ENCODE results near the gene PTK6.

PTK6 gene

DNA sequence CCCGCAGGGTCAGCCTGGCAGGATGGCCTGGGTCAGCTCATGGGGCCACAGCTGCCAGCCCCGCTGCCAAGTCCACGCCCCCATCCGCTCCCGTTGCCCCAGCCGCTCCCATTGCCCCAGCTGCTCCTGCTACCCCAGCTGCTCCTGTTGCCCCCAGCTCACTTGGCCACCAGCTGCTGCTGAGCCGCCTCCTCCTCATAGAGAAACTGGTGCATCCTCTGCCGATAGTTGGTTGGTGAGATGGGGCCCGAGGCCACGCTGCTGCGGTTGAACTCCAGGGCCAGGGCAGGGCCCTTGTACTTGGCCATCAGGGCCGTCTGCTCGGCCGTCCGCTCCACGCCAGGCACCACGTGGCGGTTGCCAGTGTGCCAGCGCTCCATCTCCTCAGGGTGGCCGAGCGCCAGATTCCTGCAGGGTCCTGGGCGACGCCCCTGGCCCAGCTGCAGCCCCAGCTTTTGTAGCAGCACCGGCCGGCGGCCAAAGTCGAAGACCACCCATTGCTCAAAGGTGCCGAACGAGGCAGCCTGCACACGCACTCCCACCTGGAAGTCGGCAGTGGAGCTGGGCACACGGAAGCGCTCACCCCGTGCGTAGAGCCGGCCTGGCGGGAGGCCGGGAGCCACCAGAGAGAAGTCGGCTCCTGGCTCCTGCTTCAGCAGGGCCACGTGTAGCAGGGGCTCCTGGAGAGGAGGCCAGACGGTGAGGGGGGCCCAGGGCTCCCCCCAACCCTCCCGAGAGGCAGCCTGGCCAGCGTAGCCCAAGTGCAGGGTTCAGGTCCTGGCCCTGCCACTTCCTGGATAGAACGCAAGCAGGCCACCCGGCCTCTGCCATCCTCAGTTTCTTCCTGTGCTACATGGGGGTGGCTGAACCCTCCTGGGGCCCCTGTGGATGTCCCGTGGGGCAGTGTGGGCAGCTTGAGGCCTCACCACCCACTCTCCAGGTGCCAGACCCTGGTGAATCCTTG lies 32.1 kb upstream of the PTK6 start:
- no peak for DNase-seq

DNA sequence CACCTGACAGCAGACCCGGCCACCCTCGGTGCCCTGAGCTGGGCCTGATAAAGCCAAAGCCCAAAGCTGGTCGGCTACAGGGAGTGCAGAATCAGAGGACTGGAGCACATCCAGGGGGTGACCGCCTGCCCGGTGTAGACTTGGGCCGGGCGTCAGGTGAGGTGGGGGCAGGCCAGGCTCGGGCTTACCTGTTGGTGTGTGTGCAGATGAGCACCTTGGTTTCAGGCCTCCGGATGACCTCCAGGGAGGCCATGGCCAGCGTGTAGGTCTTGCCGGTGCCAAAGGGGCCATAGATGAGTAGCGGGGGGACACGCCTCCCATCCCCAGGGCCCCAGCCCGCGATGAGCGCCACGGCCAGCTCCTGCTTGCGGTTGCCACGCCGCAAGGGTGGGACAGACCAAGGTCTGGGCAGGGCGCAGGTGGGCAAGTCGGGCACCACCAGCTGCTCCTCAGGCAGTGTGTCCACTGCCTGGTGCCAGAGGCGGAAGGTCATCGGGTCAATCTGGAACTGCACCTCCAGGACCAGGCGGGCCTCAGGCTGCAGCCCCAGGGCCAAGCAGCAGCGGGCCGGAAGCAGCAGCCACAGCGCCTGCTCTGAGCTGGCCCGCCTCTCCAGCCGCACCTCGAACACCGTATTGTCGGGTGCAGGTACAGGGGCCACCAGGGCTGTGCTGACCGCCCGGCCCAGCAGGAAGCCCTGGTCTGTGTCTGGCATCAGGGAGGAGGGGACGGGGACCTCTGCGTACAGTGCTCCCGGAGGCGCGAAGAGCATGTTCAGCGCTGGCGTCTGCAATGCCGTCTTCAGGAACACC lies 31.2 kb upstream of the PTK6 start:
- DNase-seq, result peak; percentile 23

DNA sequence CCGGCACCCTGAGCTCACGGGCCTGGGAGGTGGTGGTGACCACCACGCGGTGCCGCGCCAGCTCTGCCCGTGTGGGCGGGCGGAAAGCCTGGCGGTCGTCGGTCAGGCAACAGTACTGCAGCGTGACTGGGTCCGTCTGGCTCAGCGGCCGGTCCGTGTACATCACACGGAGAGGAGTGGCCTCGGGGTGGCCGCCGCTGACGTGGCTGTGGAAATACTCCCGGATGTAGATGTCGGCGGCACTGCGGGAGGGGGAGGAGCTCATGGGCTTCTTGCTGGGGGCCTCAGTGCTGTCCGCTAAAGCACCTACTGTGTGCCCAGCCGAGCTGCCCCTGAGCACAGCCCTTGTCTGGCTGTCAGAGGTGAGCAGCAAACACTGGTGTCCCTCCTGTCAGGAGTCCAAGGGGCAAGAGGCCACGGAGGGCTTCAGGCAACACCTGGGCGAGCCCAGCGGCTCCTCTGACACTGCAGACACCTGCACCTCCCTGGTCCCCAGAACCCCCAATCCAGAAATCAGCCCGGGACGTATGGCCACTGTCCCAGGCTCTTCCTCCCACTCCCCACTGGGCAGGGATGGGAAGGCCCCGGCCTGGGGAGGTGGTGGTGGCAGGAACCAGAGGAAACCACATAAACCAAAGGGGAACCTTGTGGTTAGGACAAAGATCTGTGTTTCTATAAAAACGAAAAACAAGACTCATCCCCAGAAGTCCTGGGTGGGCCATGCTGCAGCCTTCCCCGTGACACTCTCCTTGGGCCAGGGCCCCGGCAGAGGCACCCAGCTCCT lies 30.4 kb upstream of the PTK6 start:
- peak; percentile 72 for DNase-seq

DNA sequence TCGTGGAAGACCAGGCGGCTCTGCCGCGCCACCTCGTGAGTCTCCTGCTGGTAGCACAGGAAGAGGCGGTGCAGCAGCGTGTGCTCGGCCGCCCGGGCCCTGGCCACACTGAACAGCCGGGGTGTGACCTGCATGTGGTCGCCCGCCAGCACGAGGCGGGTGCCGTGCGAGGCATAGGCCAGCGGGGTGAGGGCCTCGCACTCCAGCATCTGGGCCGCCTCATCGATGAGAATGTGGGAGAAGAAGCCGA lies 29.9 kb upstream of the PTK6 start:
- DNase-seq, result no peak

DNA sequence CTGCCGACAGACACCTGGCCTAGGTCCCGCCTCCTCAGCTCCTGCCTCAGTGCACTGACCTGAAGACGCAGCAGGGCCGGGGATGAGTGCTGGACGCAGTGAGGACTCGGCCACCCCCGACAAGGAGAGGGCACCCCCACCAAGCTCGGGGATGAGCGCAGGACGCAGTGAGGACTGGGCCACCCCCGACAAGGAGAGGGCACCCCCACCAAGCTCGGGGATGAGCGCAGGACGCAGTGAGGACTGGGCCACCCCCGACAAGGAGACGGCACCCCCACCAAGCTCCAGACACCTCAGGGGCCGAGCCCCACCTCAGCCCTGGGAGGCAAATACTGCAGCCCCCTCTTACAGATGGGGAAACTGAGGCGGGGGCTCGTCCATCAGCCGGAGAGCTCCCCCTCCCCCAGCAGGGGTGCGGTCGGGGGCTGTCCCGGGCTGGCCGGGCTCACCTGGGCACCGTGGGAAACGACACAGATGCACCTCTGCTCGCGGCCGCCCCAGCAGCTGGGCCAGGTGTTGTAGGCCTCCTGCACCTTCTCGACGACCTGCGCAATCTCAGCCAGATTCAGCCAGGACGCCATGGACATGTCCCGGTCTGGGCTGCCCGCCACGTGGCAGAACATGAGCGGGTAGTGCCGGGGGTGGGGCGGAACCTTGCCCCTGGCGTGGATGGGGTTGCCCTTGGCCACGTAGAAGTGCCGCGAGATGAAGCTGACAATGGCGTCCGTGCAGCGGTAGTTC lies 29.4 kb upstream of the PTK6 start:
- DNase-seq, result no peak

DNA sequence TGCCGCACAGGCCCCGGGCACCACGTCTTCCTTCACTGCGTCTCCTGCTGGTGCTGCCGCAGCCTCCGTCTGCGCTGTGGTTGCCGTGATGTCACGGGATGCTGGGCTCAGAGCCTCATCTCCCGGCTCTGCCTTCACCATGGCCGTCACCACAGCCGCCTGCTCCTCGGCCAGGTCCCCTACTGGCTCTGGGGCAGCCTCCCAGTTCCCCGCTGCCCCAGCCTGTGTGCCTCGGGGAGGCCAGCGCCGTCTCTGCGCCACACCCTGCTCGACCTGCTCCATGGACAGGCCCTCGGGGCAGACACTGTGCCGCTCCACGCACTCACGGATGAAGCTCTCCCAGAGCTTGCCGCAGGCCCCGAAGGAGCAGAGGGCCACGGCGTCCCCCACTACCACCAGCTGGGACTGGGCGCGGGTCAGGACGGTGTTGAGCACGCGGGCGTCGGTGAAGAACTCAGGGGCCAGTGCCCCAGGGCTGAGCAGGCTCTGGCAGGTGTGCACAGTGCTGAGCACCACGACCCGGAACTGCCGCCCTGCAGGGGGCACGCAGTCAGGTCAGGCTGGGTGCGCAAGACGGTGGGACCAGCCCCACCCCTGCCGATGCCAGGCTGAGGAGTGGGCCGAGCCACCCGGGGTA lies 28.6 kb upstream of the PTK6 start:
- no peak for DNase-seq

DNA sequence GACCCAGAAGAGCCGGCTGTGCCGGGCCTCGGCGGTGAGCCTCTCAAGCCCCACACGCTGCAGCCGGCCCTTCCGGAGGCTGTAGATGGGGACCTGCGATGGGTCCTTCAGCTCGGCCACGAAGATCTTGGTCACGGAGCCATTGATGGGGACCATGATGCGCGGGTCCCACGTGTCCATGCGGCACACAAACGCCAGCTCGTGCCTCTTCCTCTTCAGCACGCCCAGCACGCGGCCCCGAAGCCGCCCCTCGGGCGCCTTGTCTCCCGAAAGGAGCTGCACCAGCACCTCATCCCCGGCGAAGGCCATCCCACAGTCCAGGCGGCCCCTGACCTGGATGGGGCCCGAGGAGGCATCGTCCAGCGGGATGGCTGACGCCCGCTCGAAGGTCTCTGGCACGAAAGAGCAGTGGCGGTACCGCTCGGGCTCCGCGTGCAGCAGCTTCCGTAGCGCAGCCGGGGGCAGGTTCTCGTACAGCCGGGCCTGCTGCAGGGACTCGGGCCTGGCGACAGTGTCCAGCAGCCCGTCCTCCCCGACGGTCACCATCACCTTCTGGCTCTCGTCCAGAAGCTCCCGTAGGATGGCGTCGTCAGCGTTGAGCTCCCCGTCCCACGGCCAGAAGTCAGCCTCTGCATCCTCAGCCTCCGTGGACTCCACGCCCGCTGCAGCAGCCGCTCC lies 28.0 kb upstream of the PTK6 start:
- no peak for DNase-seq

DNA sequence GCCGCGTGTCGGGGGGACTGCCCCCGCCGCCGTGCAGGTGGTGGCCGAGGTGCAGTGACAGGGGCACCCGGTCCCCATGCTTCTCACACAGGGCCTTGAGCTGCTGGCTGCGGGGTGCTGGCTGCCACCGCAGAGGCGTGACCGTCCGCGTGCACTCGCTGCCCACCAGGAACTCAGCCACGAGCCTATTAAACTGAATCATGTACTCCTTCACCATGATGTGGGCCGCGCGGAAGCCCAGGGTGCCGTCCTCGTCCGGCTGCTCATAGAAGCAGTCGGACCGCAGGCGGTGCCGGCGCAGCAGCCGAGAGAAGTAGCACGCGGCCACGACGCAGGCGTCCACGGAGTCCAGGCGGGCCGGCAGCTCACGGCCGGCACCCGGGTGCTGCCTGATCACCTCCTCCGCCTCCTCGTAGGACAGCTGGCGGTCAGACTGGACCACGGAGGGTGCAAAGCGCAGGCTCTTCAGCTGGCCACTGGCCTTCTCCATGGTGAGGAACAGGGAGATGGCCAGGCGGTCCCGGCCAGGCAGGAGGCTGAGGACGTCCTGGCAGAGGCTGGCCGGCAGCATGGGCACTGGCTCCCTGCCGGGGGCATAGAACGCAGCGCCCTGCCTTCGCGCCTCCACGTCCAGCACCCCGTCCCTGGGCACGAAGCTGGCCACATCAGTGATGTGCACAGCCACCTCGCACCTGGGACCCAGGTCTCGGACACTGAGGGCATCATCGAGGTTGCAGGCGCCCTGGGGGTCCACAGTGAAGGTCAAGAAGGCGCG lies 27.0 kb upstream of the PTK6 start:
- no peak for DNase-seq

DNA sequence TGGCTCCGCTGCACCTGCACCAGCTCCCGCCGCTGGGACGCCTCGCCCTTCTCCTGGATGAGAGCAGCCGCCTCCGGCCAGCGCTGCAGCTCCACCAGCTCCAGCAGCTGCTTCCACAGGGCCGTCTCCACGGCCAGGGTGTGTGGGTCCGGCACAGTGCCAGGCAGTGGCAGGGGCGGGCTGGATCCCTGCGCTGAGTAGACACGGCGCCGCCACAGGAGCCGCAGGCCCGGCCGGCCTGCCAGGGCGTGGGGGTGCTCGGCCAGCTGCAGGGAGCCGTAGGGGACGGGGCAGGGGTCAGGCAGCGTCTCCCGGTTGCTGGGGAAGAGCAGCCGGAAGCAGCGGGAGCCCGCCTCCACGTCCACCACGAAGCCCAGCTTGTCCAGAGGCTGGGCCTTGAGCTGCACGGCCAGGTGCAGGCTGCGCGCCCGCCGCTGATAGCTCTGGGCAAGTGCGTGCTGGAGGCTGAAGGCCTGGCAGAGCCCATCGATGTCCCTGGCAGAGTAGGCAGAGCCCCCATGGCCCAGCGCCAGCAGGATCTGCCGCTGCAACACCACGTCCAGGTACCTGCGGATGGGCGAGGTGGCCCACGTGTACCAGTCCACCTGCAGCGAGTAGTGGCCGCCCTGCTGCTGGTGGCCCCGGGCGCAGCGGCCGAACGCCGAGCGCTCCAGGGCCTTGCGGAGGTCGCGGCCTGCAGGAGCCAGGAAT lies 26.2 kb upstream of the PTK6 start:
- DNase-seq, result no peak

DNA sequence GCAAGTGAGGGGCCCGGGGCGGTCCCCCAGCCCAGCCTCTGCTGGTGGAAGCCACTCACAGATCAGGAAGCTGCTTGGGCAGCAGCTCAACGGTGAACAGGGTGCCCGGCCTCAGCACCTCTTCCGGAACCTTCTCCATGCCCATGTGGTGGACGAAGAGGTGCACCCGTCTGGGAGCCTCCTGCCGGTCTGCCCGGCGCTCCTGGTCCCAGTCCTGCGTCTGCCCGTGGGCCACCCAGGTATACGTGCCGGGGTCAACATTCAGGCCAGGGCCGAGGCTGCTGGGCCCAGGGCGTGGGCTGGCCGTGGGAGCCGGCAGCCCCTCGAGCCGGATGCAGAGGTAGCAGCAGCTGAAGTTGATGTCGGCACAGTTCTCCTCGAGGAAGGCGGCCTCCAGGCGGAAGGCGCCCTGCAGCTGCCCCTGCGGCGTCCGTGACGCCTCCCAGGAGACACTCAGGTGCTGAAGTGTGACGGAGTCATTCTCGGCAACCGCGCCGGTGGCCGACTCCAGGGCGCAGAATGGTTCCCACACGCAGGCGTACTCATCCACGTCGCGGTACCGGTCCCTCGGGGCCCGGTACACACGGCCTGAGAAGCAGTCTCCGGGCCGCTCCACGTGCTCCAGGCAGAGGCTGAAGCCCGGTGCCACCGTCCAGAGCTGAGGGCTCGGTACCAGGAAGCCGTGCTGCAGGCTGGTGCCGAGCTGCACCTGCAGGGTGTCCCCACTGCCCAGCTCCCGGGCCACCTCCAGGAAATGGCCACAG lies 25.5 kb upstream of the PTK6 start:
- DNase-seq, result no peak

DNA sequence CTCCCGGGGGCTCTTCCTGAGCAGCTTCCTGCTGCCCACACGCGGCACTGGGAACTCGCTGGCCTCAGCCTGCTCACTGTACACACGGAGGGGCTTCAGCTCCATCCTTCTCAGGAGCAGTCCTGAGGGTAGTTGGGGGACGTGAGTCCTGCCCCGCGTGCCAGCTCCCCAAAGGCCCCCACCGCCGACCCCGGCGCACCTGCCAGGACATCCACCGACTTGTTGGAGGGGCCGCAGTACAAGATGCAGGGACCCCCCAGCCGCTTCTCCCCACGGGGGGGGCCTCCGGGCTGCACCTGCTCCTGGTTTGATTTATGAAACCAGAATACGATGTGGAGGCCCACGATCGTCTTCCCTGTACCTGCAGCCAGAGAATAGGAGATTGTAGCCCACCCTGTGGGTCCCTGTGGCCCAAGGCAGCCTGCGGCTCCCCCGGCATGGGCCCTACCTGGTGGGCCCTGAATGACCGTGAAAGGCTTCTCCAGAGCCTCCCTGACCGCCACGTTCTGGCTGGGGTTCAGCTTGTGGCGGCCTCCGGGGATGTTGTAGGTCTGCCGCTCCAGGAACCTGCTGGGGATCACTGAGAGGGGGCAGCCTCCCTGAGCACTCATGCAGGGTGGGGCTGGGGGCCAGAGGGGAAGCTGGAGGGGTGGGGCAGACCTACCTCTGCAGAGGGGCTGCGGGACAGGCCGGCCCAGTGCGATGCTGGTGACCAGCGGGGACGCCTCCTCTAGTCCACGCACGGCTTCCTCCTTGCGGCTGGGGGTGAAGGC lies 24.6 kb upstream of the PTK6 start:
- DNase-seq, result no peak

DNA sequence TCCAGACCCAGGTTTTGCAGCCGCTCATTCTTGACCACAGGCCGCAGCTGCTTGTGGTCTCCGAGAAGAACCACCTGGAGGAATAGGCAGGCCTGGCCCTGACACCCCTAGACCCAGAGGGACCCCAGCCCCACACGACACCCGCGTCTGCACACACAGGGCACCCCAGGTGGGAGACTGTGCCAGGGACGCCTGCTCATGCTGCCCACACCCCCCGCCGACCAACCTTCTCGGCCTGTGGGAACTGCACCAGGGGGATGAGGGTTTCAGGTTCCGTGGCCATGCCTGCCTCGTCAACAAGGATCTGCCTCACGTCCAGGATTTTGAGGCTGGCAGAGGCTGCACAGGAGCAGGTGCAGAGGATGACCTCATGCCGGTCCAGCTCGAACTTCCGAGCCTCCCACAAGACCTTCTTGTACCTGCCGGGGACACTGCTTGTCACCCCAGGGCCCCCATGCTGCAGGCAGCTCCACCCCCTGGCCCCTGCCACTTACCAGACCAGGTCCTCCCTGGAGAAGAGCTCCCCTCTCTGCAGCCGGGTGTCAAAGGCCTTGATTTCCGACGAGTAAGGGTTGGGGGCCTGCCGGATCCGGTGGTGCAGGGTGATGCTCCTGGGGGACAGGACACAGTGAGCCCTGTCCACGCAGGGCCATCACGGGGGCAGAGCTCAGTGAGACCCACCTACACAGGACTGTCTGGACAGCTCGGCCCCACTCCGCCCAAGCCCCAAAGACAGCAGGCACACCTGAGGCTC lies 23.9 kb upstream of the PTK6 start:
- no peak for DNase-seq

DNA sequence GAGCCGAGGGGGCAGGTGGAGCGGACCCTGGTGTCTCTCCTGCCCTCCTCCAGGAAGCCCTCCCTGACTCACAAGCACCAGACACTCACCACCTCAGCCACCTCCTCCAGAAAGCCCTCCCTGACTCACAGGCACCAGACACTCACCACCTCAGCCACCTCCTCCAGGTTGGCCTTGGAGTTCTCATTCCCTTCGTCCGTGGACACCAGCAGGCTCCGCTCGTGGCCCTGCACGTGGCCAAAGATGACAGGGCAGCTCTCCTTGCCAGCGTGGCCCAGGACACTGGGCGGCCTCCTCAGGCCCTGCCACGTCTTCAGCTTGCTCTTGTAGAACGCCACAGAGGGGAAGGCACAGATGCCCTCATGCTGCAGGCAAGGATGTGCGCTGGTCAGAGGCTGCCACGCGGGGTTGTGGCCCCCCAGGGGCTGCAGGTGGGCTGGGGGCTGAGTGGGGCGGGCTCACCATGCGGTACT lies 23.2 kb upstream of the PTK6 start:
- no peak for DNase-seq

DNA sequence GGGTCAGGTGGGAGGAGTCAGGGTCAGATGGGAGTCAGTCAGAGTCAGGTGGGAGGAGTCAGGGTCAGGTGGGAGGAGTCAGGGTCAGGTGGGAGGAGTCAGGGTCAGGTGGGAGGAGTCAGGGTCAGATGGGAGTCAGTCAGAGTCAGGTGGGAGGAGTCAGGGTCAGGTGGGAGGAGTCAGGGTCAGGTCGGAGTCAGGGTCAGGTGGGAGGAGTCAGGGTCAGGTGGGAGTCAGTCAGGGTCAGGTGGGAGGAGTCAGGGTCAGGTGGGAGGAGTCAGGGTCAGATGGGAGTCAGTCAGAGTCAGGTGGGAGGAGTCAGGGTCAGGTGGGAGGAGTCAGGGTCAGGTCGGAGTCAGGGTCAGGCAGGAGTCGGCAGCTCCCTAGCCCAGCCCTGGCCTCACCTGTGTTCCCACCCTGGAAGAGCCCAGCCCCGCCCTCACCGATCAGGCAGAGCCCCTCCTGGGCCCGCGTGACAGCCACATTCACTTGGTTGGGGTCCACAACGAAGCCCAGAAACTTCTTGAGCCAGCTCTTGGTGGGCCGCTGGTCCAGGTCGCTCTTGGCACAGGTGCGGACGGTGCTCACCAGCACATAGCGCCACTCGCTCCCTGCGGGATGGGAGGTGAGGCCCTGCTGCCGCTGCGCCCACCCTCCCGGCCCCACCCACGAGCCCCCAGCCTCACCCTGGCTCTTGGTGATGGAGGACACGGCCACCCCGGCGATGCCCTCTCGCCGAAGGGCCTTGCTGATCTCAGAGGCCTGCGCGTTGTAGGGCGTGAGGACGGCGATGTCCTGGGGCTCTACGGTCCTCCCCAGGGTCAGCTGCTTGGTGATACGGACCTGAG lies 22.5 kb upstream of the PTK6 start:
- peak; percentile 67 for DNase-seq

DNA sequence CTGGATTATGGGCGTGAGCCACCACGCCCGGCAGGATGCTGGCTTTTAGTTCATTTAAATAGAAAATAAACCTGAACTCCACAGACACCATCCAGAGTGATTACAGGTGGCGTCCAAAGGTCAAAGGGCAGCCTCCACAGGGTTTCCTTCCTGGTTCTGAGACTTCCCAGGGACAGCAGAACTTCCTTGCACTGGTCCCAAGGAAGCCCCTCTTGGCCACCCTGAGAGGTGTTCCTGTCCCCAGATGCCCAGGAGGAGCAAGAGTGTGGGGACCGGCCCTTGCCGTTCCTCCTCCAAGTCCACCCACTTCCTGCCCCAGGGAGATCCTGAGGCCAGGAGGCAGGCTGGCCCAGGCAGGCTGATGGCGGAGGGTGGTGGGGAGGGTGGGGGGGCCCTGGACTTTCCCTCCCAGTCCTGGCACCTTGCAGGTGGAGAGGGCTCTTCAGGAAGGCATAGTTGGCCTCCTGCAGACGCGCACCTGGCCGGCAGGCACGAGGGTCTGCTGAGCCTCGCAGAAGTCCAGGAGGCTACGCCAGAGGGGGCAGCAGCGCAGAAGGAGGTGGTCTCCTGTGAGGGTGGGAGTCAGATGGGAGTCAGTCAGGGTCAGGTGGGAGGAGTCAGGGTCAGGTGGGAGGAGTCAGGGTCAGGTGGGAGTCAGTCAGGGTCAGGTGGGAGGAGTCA lies 21.8 kb upstream of the PTK6 start:
- no peak for DNase-seq

DNA sequence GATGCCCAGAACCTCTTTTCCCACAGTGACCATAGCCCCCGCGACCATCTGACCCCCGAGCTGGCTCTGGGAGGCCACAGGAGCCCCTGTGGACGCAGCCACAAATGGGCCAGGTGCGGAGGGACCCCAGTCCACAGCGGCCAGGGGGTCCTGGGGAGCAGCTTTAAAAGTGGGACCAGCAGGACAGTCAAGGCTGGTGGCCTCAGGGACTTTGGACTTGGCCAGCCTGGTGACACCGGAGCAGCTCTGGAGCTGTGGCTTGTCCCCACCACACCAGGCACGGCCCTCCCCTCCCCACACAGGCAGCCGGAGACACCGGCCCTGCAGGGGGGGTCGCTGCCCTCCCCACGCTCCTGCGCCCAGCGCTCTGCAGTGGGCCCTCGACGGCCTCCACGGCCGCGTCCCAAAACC lies 20.3 kb upstream of the PTK6 start:
- no peak for DNase-seq

Measured in CD4-positive, alpha-beta T cell treated with Interleukin-12 subunit alpha and Interleukin-12 subunit beta, for 1 hour (primary cell).